Panc1 (cell line): Measurements from ENCODE around the gene VPS35L. TPM values are rescaled to one million over a fixed set of nuclear protein-coding genes. Genes with fewer than 3 reads are reported as not detected.

ENCODE experiments used
- ATAC-seq: fragments of 200-7000 bp; cut with Tn5 transposase; 2 replicates; pipeline ENCODE4 v1.9.1; 2020; ENCODE audit warnings: mild to moderate bottlenecking, moderate library complexity
- BruUV-seq: library from RNA; stranded (reverse); fragments of 400-500 nt; replicated peaks from 2 replicates; lab custom pipeline; 2021; lab: Mats Ljungman, UMichigan
- CTCF ChIA-PET: fragments of 300-600 bp; sonication (Branson Sonifier 250); formaldehyde crosslinking; loops from one replicate; lab custom pipeline; 2022; ENCODE audit warnings: antibody characterized with exemption; lab: Charles Lee
- POLR2A ChIA-PET: fragments of 300-600 bp; sonication (Branson Sonifier 250); formaldehyde crosslinking; loops from one replicate; lab custom pipeline; 2022; ENCODE audit warnings: antibody characterized with exemption; lab: Charles Lee
- DNase-seq: peaks from one replicate; pipeline ENCODE4 v3.0.0-alpha.2; 2010; ENCODE audit warnings: low read depth, low spot score
- H3K27ac ChIP-seq: 2 replicates; pipeline ENCODE4 v1.5.1; 2011; ENCODE audit warnings: mild to moderate bottlenecking, low read length, inconsistent platforms
- H3K27me3 ChIP-seq: fragments of 200-500 bp; sonication (Bioruptor generic); 2 replicates; pipeline ENCODE4 v1.6.0; 2014; ENCODE audit warnings: low read length, inconsistent platforms; ENCODE audit not compliant: control insufficient read depth, insufficient read depth
- H3K36me3 ChIP-seq: fragments of 200-500 bp; sonication (Bioruptor generic); 2 replicates; pipeline ENCODE4 v1.5.1; 2014; ENCODE audit warnings: inconsistent platforms, mild to moderate bottlenecking, low read length, moderate library complexity; ENCODE audit not compliant: control insufficient read depth, insufficient read depth
- H3K4me1 ChIP-seq: 2 replicates; pipeline ENCODE4 v1.5.1; 2011; ENCODE audit warnings: inconsistent platforms, mild to moderate bottlenecking, low read length, moderate library complexity; ENCODE audit not compliant: control insufficient read depth, insufficient read depth
- H3K4me3 ChIP-seq, 2 experiments: 2 replicates each; pipeline ENCODE4 v1.5.1; 2011 to 2012; ENCODE audit warnings: low read depth in 2 of 2, low read length in 2 of 2, mild to moderate bottlenecking in 2 of 2, inconsistent platforms in 1 of 2, moderate library complexity in 1 of 2
- H3K9me3 ChIP-seq: fragments of 200-500 bp; sonication (Bioruptor generic); 2 replicates; pipeline ENCODE4 v1.5.1; 2014; ENCODE audit warnings: low read depth, mild to moderate bottlenecking, inconsistent platforms, low read length, moderate library complexity; ENCODE audit not compliant: control insufficient read depth, insufficient read depth
- CTCF ChIP-seq: fragments of 450-650 bp; IDR thresholded peaks from 2 replicates; pipeline ENCODE4 v1.5.1; 2017; ENCODE audit warnings: mild to moderate bottlenecking
- POLR2AphosphoS5 ChIP-seq: IDR thresholded peaks from 2 replicates; pipeline ENCODE4 v1.6.1; 2012; ENCODE audit warnings: mild to moderate bottlenecking, low read depth, low read length, moderate library complexity
- SIN3A ChIP-seq: IDR thresholded peaks from 2 replicates; pipeline ENCODE4 v1.6.1; 2012; ENCODE audit warnings: low read depth, mild to moderate bottlenecking, low read length, moderate library complexity, borderline replicate concordance; ENCODE audit not compliant: insufficient read depth
- TCF7L2 ChIP-seq: IDR thresholded peaks from 2 replicates; pipeline ENCODE4 v1.6.1; 2011; ENCODE audit warnings: mild to moderate bottlenecking, low read depth, low read length, inconsistent platforms
- in situ Hi-C: cut with HindIII; loops from 2 replicates; pipeline ENCODE4 v1.10.0; 2016; ENCODE audit warnings: low sequenced_read_pairs, low pct_unique_long_range_greater_than_20kb
- intact Hi-C: fragments of 100-400 bp; cut with micrococcal nuclease; formaldehyde crosslinking; loops from one replicate; pipeline ENCODE4 v1.10.0; 2022; ENCODE audit not compliant: unreplicated experiment
- total RNA-seq: library from RNA; stranded (reverse); gene quantifications from one replicate; pipeline ENCODE4 v1.2.1, GENCODE V29; 2021; ENCODE audit not compliant: unreplicated experiment
- TF ChIP-seq, protein P1 (sequence below), 2 experiments: IDR thresholded peaks; 2 replicates each; pipeline ENCODE4 v1.6.1; 2011 to 2012; ENCODE audit warnings: low read depth in 2 of 2, control low read depth in 1 of 2, low read length in 1 of 2, mild to moderate bottlenecking in 1 of 2, moderate library complexity in 1 of 2; ENCODE audit not compliant: insufficient read depth in 1 of 2

Gene VPS35L
- total RNA-seq, 1 experiment from 2014 or later = 124 TPM

DNA sequence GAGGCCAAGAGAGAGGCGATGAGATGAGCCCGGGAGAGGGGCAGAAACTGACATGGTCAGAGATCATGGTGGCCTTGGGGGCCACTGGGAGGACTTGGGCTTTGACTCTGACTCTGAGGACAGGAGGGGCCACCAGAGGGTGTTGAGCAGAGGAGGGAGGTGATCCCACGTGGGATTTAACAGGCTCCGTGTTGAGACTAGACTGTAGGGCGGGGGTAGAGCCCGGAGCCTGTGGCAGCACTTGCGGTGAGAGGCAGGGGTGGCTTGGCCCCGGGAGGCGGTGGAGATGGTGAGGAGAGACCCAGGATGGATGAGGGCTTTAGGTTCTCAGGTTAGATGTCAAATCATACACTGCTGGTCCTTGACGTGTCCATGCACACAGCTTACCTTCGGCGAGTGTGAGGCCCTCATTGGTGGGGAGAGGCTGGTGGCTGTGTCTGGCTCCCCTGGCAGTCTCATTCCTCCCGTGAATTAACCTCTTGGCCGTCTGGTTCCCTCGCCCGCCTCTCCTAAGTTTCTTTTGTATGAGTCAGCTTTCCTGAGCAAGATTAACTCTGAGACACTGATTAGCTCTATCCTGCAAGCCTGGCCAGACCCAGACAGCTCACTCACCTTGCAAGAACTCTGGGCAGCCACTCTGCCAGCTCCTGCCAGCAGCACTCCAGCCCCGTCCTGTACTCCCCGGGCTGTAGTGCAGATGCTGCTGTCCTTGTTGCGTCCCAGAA is 39.7 kb downstream of the VPS35L start:
- Histone ChIP-seq H3K9me3 (no peaks in the 10 kb centered on the region), H3K36me3 (no peaks in the 10 kb centered on the region), H3K4me3 (no peak overlapping the region), H3K27ac (no peak overlapping the region), H3K4me1 (no peaks in the 10 kb centered on the region), H3K27me3 (no peaks in the 10 kb centered on the region)
- in situ Hi-C loops = no loop called here
- ChIA-PET CTCF (interaction anchor here (0.5 to 1.6 kb wide), 5 partner anchors 10 to 1035 kb away, joined by 3 to 8 read pairs (median 4); no protein-coding TSS in a partner anchor), POLR2A (interaction anchor here (0.6 to 1.1 kb wide), 2 partner anchors 11 to 215 kb away, joined by 3 to 5 read pairs; no protein-coding TSS in a partner anchor)
- BruUV-seq = no TSS peak
- DNase-seq (no peak), ATAC-seq (peak; percentile 90)
- intact Hi-C loops = no loop called here
- TF ChIP-seq SIN3A (no peak), POLR2AphosphoS5 (no peak), CTCF (no peak), TCF7L2 (no peak)
- TF ChIP-seq, protein P1, sequence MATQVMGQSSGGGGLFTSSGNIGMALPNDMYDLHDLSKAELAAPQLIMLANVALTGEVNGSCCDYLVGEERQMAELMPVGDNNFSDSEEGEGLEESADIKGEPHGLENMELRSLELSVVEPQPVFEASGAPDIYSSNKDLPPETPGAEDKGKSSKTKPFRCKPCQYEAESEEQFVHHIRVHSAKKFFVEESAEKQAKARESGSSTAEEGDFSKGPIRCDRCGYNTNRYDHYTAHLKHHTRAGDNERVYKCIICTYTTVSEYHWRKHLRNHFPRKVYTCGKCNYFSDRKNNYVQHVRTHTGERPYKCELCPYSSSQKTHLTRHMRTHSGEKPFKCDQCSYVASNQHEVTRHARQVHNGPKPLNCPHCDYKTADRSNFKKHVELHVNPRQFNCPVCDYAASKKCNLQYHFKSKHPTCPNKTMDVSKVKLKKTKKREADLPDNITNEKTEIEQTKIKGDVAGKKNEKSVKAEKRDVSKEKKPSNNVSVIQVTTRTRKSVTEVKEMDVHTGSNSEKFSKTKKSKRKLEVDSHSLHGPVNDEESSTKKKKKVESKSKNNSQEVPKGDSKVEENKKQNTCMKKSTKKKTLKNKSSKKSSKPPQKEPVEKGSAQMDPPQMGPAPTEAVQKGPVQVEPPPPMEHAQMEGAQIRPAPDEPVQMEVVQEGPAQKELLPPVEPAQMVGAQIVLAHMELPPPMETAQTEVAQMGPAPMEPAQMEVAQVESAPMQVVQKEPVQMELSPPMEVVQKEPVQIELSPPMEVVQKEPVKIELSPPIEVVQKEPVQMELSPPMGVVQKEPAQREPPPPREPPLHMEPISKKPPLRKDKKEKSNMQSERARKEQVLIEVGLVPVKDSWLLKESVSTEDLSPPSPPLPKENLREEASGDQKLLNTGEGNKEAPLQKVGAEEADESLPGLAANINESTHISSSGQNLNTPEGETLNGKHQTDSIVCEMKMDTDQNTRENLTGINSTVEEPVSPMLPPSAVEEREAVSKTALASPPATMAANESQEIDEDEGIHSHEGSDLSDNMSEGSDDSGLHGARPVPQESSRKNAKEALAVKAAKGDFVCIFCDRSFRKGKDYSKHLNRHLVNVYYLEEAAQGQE (IDR thresholded peaks at IDR 0.05; ENCODE audit: insufficient read depth in 1 of 2, low read depth in 2 of 2, low read length in 1 of 2) = no peak

- ChIA-PET POLR2A (interaction anchor here (0.6 to 0.7 kb wide), 2 partner anchors 64 to 598 kb away, joined by 4 read pairs; no protein-coding TSS in a partner anchor), CTCF (interaction anchor here (0.6 to 1.3 kb wide), 2 partner anchors 15 to 308 kb away, joined by 3 to 6 read pairs; no protein-coding TSS in a partner anchor)
- no TSS peak for BruUV-seq
- H3K9me3 ChIP-seq = no peaks in the 10 kb centered on the region
- in situ Hi-C loops (no loop called here), intact Hi-C loops (no loop called here)
- H3K36me3 ChIP-seq = 0 out of 2 replicates have a peak, but pooled peaks cover 6% of the 10 kb centered on the region
- H3K4me3 ChIP-seq = no peak overlapping the region
- DNase-seq (no peak), ATAC-seq (no peak)
- H3K27ac ChIP-seq = no peak overlapping the region
- H3K4me1 ChIP-seq = no peaks in the 10 kb centered on the region
- no peak for TF ChIP-seq SIN3A
- no peak for TF ChIP-seq TCF7L2
- no peak for TF ChIP-seq POLR2AphosphoS5
- TF ChIP-seq CTCF = no peak
- TF ChIP-seq, protein P1 (IDR thresholded peaks at IDR 0.05; ENCODE audit: insufficient read depth in 1 of 2, low read depth in 2 of 2, low read length in 1 of 2) = no peak
- H3K27me3 ChIP-seq = no peaks in the 10 kb centered on the region
Measured at GRCh38 chr16:19598805-19599510, 43.5 kb downstream of the VPS35L start.
